Measurements from ENCODE around the gene COL9A2.

GRCh38 chr1:40274331-40274730, 42.8 kb downstream of the COL9A2 start:
- TF ChIP-seq CTCF (IDR thresholded peaks at IDR 0.05) = no peak
- TF ChIP-seq POLR2A (IDR thresholded peaks at IDR 0.05) = no peak
